BE2C (cell line): ENCODE data around the gene PACRG.

Experiments
- DNase-seq: peaks from one replicate; pipeline ENCODE4 v3.0.0-alpha.2; 2020
- H3K27me3 ChIP-seq: fragments of 250-450 bp; sonication (Bioruptor Pico); 2 replicates; pipeline ENCODE4 v1.5.1; 2020; ENCODE audit warnings: mild to moderate bottlenecking
- H3K36me3 ChIP-seq: fragments of 250-450 bp; sonication (Bioruptor Pico); 2 replicates; pipeline ENCODE4 v1.5.1; 2020; ENCODE audit warnings: mild to moderate bottlenecking
- H3K4me1 ChIP-seq: fragments of 250-450 bp; sonication (Bioruptor Pico); 2 replicates; pipeline ENCODE4 v1.5.1; 2020
- H3K4me3 ChIP-seq: 2 replicates; pipeline ENCODE4 v1.5.1; 2011; ENCODE audit warnings: low read depth, low read length
- H3K9me3 ChIP-seq: fragments of 250-450 bp; sonication (Bioruptor Pico); 2 replicates; pipeline ENCODE4 v1.5.1; 2020
- TF ChIP-seq, protein P1 (sequence below): IDR thresholded peaks from 2 replicates; pipeline ENCODE4 v1.5.1; 2012; ENCODE audit warnings: mild to moderate bottlenecking, low read depth, low read length

Gene PACRG

DNA sequence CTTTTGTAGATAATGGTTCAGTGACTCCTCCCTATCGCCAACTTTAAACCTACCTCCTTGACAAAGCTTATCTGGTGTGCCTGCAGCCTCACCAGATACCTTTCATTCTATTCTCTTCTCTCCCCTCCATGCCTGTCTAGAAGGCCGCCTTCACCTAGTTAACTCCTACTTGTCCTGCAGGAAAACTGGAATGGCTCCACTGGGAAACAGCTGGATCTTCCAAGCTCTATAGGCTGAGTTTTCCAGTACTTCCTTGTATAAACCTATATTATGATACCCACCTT is 6.4 kb upstream of the PACRG start:
- Histone ChIP-seq H3K4me1 (0 out of 2 replicates have a peak, but pooled peaks cover 4% of the 10 kb centered on the region), H3K27me3 (no peaks in the 10 kb centered on the region)
- TF ChIP-seq, protein P1, sequence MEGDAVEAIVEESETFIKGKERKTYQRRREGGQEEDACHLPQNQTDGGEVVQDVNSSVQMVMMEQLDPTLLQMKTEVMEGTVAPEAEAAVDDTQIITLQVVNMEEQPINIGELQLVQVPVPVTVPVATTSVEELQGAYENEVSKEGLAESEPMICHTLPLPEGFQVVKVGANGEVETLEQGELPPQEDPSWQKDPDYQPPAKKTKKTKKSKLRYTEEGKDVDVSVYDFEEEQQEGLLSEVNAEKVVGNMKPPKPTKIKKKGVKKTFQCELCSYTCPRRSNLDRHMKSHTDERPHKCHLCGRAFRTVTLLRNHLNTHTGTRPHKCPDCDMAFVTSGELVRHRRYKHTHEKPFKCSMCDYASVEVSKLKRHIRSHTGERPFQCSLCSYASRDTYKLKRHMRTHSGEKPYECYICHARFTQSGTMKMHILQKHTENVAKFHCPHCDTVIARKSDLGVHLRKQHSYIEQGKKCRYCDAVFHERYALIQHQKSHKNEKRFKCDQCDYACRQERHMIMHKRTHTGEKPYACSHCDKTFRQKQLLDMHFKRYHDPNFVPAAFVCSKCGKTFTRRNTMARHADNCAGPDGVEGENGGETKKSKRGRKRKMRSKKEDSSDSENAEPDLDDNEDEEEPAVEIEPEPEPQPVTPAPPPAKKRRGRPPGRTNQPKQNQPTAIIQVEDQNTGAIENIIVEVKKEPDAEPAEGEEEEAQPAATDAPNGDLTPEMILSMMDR, result no peak

DNA sequence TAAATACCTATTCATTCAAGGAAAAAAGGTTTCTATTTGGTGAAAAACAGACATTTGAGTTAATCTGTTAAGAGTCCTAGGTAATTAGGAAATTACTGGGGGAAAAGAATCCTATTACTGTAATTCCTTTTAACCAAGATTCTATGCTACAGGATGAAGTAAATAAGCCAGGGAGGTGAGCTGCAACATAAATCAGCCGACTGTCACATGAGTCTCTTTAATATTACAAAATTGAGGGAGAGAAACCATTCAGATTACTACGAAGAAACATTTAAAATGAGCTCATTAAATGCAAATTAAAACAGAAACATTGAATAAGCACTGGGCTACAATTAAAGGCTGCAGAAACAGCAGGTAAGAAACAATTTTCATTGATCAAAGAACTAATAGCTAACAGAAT is 5.5 kb upstream of the PACRG start:
- TF ChIP-seq, protein P1, result no peak
- 0 out of 2 replicates have a peak, but pooled peaks cover 4% of the 10 kb centered on the region for H3K4me1 ChIP-seq
- no peaks in the 10 kb centered on the region for H3K36me3 ChIP-seq
- no peaks in the 10 kb centered on the region for H3K27me3 ChIP-seq
- H3K9me3 ChIP-seq, result no peaks in the 10 kb centered on the region
- DNase-seq, result no peak
- H3K4me3 ChIP-seq, result no peak overlapping the region

More for the DNA sequence above, 6.4 kb upstream of the PACRG start:
- no peak for DNase-seq
- Histone ChIP-seq H3K36me3 (no peaks in the 10 kb centered on the region), H3K4me3 (no peak overlapping the region), H3K9me3 (no peaks in the 10 kb centered on the region)

DNA sequence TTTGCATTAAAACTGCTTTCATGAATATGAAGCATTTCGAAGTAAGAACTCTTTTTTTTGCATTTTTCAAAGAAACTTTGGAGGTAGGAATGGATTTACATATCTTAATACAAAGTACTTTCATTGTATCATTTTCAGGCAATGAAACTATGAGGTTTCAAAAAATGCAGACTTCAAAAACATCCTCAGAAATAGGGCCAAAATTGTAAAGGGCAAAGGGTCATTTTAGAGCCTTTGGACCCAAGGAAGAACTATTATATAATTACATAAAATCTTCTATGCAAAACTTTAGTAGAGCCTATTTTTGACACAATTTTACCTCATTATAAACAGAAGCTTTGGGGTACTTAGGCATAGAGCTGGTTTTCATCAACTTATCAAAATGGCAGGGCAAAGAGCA is 5.1 kb upstream of the PACRG start:
- no peak for DNase-seq
- no peaks in the 10 kb centered on the region for H3K36me3 ChIP-seq
- no peaks in the 10 kb centered on the region for H3K27me3 ChIP-seq
- no peak overlapping the region for H3K4me3 ChIP-seq
- no peaks in the 10 kb centered on the region for H3K9me3 ChIP-seq
- TF ChIP-seq, protein P1, result no peak
- H3K4me1 ChIP-seq, result 0 out of 2 replicates have a peak, but pooled peaks cover 4% of the 10 kb centered on the region

DNA sequence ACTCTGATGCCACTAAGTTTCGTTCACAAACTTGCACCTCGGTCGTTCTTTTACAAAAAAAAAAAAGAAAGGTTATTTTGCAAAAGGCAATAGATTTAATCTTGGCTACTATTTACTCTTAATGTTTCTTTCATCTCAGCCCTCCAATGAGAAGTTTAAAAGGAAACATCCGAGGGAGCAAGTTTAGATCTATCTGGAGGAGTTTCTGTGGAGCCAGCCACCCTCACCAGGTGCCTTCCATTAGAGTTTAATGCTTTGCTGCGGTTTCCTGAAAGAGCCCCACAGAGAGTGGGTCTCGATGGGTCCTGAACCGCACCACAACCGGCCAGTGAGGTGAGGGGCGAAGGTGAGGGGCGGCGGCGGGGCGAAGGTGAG is 840 bp upstream of the PACRG start:
- Histone ChIP-seq H3K4me3 (peak overlapping the region; percentile 73), H3K4me1 (0 out of 2 replicates have a peak, but pooled peaks cover 4% of the 10 kb centered on the region)
- no peak for DNase-seq

DNA sequence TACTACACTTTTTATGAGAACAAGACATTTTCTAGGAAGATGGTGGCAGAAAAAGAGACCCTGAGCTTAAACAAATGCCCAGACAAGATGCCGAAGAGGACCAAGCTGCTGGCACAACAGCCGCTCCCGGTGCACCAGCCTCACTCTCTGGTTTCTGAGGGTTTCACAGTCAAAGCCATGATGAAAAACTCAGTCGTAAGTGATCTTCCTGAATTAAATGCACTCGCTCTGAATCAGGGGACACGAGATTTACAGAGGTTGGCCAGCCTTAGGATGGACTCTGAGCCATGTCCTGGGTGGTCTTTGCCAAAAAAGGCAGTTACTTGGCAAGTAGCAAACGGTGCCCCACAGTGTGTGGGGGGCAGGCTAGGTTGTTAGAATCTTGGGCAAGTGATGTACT is 423 bp downstream of the PACRG start:
- H3K4me3 ChIP-seq, result peak overlapping the region; percentile 67
- TF ChIP-seq, protein P1, result no peak
- H3K9me3 ChIP-seq, result no peaks in the 10 kb centered on the region
- H3K4me1 ChIP-seq, result 0 out of 2 replicates have a peak, but pooled peaks cover 4% of the 10 kb centered on the region
- H3K27me3 ChIP-seq, result no peaks in the 10 kb centered on the region
- no peak for DNase-seq
- H3K36me3 ChIP-seq, result no peaks in the 10 kb centered on the region

More for the DNA sequence above, 840 bp upstream of the PACRG start:
- no peaks in the 10 kb centered on the region for H3K36me3 ChIP-seq
- H3K9me3 ChIP-seq, result no peaks in the 10 kb centered on the region
- TF ChIP-seq, protein P1, result no peak
- no peaks in the 10 kb centered on the region for H3K27me3 ChIP-seq

DNA sequence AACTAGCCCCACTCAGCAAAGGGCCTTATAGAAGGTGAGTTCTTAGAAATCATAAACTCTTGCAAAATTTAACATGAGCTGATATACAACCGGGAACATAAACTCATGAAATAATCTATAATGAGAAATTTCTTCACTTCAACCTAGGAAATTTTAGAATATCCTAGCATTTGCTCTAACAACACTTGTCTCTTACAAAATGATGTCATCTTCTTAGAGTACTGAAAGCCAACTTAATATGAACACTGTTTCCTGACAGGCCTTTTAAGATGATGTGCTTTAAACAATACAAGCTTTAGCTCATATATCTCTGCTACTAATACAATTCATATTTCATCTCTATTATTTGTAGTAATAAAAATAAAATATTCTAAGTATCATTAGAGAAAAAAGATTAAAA is 932 bp downstream of the PACRG start:
- Histone ChIP-seq H3K36me3 (no peaks in the 10 kb centered on the region), H3K27me3 (no peaks in the 10 kb centered on the region), H3K9me3 (no peaks in the 10 kb centered on the region), H3K4me1 (0 out of 2 replicates have a peak, but pooled peaks cover 4% of the 10 kb centered on the region), H3K4me3 (no peak overlapping the region)
- no peak for DNase-seq
- TF ChIP-seq, protein P1, result no peak
